ENCODE results near the gene ZNF701. TPM values are rescaled to one million over a fixed set of nuclear protein-coding genes. Genes with fewer than 3 reads are reported as not detected.

Gene ZNF701
- total RNA-seq, 1 experiment from 2014 or later: 40.3 TPM

DNA sequence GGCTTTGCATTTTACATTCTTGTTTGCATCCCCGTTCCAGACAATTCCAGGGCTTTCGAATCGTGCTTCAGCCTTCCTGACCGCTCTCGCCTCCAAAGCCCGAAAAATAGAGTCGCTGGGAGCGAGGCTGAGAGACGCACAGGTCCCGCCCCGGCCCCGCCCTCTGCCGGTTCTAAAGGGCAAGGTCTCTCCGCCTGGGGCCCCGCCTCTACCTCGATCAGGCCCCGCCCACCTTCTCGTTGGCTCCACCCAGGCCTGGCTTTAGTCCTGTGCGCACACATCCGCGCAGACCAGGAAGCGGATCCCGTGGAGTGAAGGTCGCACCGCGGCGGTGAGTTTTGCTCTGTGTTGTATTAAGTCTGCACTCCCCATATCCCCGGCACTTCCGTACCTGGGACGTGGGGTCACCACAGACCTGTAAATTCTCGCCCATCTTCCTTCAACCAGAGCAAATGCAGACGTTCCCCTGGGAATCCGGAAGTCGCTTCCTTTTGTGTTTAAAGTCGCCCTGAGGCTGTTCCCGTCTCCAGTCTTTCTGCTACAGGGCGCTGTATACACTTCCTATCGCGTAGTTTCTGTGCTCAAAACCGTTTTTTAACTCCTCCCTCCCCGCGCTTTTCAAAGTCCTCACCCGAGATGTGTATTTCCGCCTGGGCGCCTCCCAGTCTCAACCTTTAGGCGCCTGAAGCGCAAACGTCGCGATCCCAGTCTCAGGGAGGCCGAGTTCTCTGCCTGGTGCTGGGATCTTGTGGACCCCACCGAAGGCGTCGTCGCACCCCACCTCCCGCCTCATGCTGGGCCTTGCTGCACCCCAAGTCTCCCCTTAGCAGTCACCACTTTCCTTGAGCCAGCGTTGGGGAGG, at the start of gene ZNF701 (continued):
- TF ChIP-seq, protein P1, sequence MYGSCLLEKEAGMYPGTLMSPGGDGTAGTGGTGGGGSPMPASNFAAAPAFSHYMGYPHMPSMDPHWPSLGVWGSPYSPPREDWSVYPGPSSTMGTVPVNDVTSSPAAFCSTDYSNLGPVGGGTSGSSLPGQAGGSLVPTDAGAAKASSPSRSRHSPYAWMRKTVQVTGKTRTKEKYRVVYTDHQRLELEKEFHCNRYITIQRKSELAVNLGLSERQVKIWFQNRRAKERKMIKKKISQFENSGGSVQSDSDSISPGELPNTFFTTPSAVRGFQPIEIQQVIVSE (CRISPR knock-in tag; IDR thresholded peaks at IDR 0.05; ENCODE audit: borderline replicate concordance): no peak
- TF ChIP-seq CREM (CRISPR knock-in tag; IDR thresholded peaks at IDR 0.05): no peak
- TF ChIP-seq, protein P2, sequence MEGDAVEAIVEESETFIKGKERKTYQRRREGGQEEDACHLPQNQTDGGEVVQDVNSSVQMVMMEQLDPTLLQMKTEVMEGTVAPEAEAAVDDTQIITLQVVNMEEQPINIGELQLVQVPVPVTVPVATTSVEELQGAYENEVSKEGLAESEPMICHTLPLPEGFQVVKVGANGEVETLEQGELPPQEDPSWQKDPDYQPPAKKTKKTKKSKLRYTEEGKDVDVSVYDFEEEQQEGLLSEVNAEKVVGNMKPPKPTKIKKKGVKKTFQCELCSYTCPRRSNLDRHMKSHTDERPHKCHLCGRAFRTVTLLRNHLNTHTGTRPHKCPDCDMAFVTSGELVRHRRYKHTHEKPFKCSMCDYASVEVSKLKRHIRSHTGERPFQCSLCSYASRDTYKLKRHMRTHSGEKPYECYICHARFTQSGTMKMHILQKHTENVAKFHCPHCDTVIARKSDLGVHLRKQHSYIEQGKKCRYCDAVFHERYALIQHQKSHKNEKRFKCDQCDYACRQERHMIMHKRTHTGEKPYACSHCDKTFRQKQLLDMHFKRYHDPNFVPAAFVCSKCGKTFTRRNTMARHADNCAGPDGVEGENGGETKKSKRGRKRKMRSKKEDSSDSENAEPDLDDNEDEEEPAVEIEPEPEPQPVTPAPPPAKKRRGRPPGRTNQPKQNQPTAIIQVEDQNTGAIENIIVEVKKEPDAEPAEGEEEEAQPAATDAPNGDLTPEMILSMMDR (IDR thresholded peaks at IDR 0.05): peak; percentile 32; the same call in 1 of the 2 replicates
- TF ChIP-seq, protein P3, sequence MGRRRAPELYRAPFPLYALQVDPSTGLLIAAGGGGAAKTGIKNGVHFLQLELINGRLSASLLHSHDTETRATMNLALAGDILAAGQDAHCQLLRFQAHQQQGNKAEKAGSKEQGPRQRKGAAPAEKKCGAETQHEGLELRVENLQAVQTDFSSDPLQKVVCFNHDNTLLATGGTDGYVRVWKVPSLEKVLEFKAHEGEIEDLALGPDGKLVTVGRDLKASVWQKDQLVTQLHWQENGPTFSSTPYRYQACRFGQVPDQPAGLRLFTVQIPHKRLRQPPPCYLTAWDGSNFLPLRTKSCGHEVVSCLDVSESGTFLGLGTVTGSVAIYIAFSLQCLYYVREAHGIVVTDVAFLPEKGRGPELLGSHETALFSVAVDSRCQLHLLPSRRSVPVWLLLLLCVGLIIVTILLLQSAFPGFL (CRISPR knock-in tag; IDR thresholded peaks at IDR 0.05; ENCODE audit: borderline replicate concordance): no peak

DNA sequence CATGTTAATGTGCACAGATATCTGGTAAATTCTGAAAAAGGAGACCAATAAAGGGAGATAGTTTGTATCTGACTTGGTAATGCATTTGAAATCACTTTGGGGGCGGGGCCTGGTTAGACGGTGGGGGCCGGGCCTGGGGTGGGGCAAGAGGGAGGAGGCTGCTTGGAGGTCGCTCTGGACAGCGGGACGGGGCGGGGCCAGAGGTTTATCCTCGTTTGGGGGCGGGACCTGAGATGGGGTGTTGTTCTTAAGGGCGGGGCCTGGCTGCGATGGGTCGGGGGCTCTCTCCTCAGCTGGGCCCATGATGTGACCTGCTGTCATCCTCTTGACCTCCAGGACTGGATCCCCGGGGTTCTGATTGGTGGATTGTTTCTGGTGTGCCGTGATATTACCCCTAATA, 47.5 kb upstream of the ZNF701 start:
- no peak overlapping the region for H3K4me3 Mint-ChIP-seq
- ATAC-seq (peak; percentile 42), DNase-seq (ENCODE audit: low spot score) (peak; percentile 85)
- H3K9me3 Mint-ChIP-seq: no peaks in the 10 kb centered on the region
- ChIA-PET POLR2A (no interaction called here), CTCF (no interaction called here)
- H3K4me1 Mint-ChIP-seq: peaks cover 68% of the 10 kb centered on the region
- H3K36me3 Mint-ChIP-seq: no peaks in the 10 kb centered on the region
- H3K27me3 Mint-ChIP-seq (ENCODE audit: low read depth): no peaks in the 10 kb centered on the region
- peak overlapping the region; percentile 35; the same call in 1 of the 2 replicates for H3K27ac Mint-ChIP-seq
- TF ChIP-seq EMX1 (CRISPR knock-in tag; IDR thresholded peaks at IDR 0.05) (no peak), ETV6 (CRISPR knock-in tag; IDR thresholded peaks at IDR 0.05) (no peak), FOXK1 (CRISPR knock-in tag; IDR thresholded peaks at IDR 0.05) (no peak), CREM (CRISPR knock-in tag; IDR thresholded peaks at IDR 0.05) (no peak), NFE2L1 (CRISPR knock-in tag; IDR thresholded peaks at IDR 0.05) (no peak), OVOL2 (CRISPR knock-in tag; IDR thresholded peaks at IDR 0.05; ENCODE audit: borderline replicate concordance) (no peak), RORB (CRISPR knock-in tag; IDR thresholded peaks at IDR 0.05) (no peak), GABPB1 (CRISPR knock-in tag; IDR thresholded peaks at IDR 0.05) (no peak), ZNF396 (CRISPR knock-in tag; IDR thresholded peaks at IDR 0.05; ENCODE audit: borderline replicate concordance) (no peak), GRHL2 (CRISPR knock-in tag; IDR thresholded peaks at IDR 0.05; ENCODE audit: insufficient replicate concordance, severe bottlenecking) (no peak)
- TF ChIP-seq, protein P4, sequence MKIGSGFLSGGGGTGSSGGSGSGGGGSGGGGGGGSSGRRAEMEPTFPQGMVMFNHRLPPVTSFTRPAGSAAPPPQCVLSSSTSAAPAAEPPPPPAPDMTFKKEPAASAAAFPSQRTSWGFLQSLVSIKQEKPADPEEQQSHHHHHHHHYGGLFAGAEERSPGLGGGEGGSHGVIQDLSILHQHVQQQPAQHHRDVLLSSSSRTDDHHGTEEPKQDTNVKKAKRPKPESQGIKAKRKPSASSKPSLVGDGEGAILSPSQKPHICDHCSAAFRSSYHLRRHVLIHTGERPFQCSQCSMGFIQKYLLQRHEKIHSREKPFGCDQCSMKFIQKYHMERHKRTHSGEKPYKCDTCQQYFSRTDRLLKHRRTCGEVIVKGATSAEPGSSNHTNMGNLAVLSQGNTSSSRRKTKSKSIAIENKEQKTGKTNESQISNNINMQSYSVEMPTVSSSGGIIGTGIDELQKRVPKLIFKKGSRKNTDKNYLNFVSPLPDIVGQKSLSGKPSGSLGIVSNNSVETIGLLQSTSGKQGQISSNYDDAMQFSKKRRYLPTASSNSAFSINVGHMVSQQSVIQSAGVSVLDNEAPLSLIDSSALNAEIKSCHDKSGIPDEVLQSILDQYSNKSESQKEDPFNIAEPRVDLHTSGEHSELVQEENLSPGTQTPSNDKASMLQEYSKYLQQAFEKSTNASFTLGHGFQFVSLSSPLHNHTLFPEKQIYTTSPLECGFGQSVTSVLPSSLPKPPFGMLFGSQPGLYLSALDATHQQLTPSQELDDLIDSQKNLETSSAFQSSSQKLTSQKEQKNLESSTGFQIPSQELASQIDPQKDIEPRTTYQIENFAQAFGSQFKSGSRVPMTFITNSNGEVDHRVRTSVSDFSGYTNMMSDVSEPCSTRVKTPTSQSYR (CRISPR knock-in tag; IDR thresholded peaks at IDR 0.05): no peak
- TF ChIP-seq, protein P5, sequence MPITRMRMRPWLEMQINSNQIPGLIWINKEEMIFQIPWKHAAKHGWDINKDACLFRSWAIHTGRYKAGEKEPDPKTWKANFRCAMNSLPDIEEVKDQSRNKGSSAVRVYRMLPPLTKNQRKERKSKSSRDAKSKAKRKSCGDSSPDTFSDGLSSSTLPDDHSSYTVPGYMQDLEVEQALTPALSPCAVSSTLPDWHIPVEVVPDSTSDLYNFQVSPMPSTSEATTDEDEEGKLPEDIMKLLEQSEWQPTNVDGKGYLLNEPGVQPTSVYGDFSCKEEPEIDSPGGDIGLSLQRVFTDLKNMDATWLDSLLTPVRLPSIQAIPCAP (CRISPR knock-in tag; IDR thresholded peaks at IDR 0.05): no peak
- TF ChIP-seq, protein P6, sequence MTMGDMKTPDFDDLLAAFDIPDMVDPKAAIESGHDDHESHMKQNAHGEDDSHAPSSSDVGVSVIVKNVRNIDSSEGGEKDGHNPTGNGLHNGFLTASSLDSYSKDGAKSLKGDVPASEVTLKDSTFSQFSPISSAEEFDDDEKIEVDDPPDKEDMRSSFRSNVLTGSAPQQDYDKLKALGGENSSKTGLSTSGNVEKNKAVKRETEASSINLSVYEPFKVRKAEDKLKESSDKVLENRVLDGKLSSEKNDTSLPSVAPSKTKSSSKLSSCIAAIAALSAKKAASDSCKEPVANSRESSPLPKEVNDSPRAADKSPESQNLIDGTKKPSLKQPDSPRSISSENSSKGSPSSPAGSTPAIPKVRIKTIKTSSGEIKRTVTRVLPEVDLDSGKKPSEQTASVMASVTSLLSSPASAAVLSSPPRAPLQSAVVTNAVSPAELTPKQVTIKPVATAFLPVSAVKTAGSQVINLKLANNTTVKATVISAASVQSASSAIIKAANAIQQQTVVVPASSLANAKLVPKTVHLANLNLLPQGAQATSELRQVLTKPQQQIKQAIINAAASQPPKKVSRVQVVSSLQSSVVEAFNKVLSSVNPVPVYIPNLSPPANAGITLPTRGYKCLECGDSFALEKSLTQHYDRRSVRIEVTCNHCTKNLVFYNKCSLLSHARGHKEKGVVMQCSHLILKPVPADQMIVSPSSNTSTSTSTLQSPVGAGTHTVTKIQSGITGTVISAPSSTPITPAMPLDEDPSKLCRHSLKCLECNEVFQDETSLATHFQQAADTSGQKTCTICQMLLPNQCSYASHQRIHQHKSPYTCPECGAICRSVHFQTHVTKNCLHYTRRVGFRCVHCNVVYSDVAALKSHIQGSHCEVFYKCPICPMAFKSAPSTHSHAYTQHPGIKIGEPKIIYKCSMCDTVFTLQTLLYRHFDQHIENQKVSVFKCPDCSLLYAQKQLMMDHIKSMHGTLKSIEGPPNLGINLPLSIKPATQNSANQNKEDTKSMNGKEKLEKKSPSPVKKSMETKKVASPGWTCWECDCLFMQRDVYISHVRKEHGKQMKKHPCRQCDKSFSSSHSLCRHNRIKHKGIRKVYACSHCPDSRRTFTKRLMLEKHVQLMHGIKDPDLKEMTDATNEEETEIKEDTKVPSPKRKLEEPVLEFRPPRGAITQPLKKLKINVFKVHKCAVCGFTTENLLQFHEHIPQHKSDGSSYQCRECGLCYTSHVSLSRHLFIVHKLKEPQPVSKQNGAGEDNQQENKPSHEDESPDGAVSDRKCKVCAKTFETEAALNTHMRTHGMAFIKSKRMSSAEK (CRISPR knock-in tag; IDR thresholded peaks at IDR 0.05; ENCODE audit: borderline replicate concordance): no peak
- TF ChIP-seq, protein P7, sequence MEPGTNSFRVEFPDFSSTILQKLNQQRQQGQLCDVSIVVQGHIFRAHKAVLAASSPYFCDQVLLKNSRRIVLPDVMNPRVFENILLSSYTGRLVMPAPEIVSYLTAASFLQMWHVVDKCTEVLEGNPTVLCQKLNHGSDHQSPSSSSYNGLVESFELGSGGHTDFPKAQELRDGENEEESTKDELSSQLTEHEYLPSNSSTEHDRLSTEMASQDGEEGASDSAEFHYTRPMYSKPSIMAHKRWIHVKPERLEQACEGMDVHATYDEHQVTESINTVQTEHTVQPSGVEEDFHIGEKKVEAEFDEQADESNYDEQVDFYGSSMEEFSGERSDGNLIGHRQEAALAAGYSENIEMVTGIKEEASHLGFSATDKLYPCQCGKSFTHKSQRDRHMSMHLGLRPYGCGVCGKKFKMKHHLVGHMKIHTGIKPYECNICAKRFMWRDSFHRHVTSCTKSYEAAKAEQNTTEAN (CRISPR knock-in tag; IDR thresholded peaks at IDR 0.05): no peak
- TF ChIP-seq, protein P3 (CRISPR knock-in tag; IDR thresholded peaks at IDR 0.05; ENCODE audit: borderline replicate concordance): no peak
- TF ChIP-seq, protein P8, sequence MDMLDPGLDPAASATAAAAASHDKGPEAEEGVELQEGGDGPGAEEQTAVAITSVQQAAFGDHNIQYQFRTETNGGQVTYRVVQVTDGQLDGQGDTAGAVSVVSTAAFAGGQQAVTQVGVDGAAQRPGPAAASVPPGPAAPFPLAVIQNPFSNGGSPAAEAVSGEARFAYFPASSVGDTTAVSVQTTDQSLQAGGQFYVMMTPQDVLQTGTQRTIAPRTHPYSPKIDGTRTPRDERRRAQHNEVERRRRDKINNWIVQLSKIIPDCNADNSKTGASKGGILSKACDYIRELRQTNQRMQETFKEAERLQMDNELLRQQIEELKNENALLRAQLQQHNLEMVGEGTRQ (CRISPR knock-in tag; IDR thresholded peaks at IDR 0.05): no peak

Data from WTC11 (cell line).